Neural cell (in vitro differentiated cells): ENCODE measurements around the gene ZSWIM7. TPM values are rescaled to one million over a fixed set of nuclear protein-coding genes. Genes with fewer than 3 reads are reported as not detected.

ENCODE experiments used
- H2AFZ ChIP-seq: fragments of 200-600, 300-800 bp; sonication (generic), shearing (Covaris generic); 2 replicates; pipeline ENCODE4 v1.6.0; 2014; ENCODE audit warnings: low read depth, mild to moderate bottlenecking, antibody characterized with exemption, low read length, moderate library complexity
- H3F3A ChIP-seq: fragments of 200-600 bp; shearing (Covaris generic); 2 replicates; pipeline ENCODE4 v1.6.1; 2016; ENCODE audit warnings: mild to moderate bottlenecking, moderate library complexity, mixed read lengths, antibody characterized with exemption, low read length; ENCODE audit not compliant: insufficient read depth, poor library complexity, severe bottlenecking
- H3K27ac ChIP-seq: fragments of 200-600, 300-800 bp; sonication (generic), shearing (Covaris generic); 2 replicates; pipeline ENCODE4 v1.5.1; 2014; ENCODE audit warnings: mild to moderate bottlenecking, low read length, moderate library complexity
- H3K27me3 ChIP-seq: fragments of 300-800, 200-600 bp; sonication (generic), shearing (Covaris generic); 2 replicates; pipeline ENCODE4 v1.6.0; 2014; ENCODE audit warnings: mild to moderate bottlenecking, low read depth, low read length, moderate library complexity; ENCODE audit not compliant: insufficient read depth
- H3K36me3 ChIP-seq: fragments of 300-800, 200-600 bp; sonication (generic), shearing (Covaris generic); 2 replicates; pipeline ENCODE4 v1.5.1; 2014; ENCODE audit warnings: mild to moderate bottlenecking, antibody characterized with exemption, low read length, moderate library complexity; ENCODE audit not compliant: insufficient read depth
- H3K4me2 ChIP-seq: fragments of 300-800, 200-600 bp; sonication (generic), shearing (Covaris generic); 2 replicates; pipeline ENCODE4 v1.6.0; 2014; ENCODE audit warnings: mild to moderate bottlenecking, low read length
- H3K4me3 ChIP-seq: fragments of 300-800, 200-600 bp; sonication (generic), shearing (Covaris generic); 2 replicates; pipeline ENCODE4 v1.5.1; 2014; ENCODE audit warnings: mild to moderate bottlenecking, low read length, moderate library complexity
- H3K79me2 ChIP-seq: fragments of 200-600 bp; shearing (Covaris generic); replicated peaks from 2 replicates; pipeline ENCODE4 v1.6.0; 2014; ENCODE audit warnings: mild to moderate bottlenecking, low read length, moderate library complexity; ENCODE audit not compliant: insufficient read depth
- H3K9ac ChIP-seq: fragments of 300-800, 200-600 bp; sonication (generic), shearing (Covaris generic); 2 replicates; pipeline ENCODE4 v1.6.1; 2016; ENCODE audit warnings: mild to moderate bottlenecking, low read length, mixed read lengths
- H3K9me2 ChIP-seq: fragments of 200-600 bp; shearing (Covaris generic); 2 replicates; pipeline ENCODE4 v1.6.1; 2016; ENCODE audit warnings: mild to moderate bottlenecking, low read length, mixed read lengths; ENCODE audit not compliant: insufficient read depth
- H3K9me3 ChIP-seq: fragments of 200-600, 300-800 bp; sonication (generic), shearing (Covaris generic); 2 replicates; pipeline ENCODE4 v1.6.1; 2016; ENCODE audit warnings: mild to moderate bottlenecking, mixed run types, low read length, moderate library complexity, mixed read lengths
- H4K20me1 ChIP-seq: fragments of 200-600 bp; shearing (Covaris generic); 2 replicates; pipeline ENCODE4 v1.6.1; 2016; ENCODE audit warnings: mild to moderate bottlenecking, mixed run types; ENCODE audit not compliant: insufficient read depth
- CTCF ChIP-seq: fragments of 450-650 bp; IDR thresholded peaks from 2 replicates; pipeline ENCODE4 v1.5.1; 2014; ENCODE audit warnings: antibody characterized with exemption, mild to moderate bottlenecking, moderate library complexity; ENCODE audit not compliant: poor library complexity, severe bottlenecking
- EP300 ChIP-seq: fragments of 450-650 bp; conservative IDR thresholded peaks from 2 replicates; pipeline ENCODE4 v1.6.1; 2014; ENCODE audit warnings: antibody characterized with exemption, mild to moderate bottlenecking, moderate library complexity; ENCODE audit not compliant: poor library complexity, severe bottlenecking
- EZH2 ChIP-seq: fragments of 200-600, 300-800 bp; shearing (Covaris generic), sonication (generic); IDR thresholded peaks from 2 replicates; pipeline ENCODE4 v1.6.1; 2014; ENCODE audit warnings: antibody characterized with exemption, low read length, borderline replicate concordance, mild to moderate bottlenecking; ENCODE audit not compliant: insufficient read depth, poor library complexity, severe bottlenecking
- MXI1 ChIP-seq: fragments of 450-650 bp; conservative IDR thresholded peaks from 2 replicates; pipeline ENCODE4 v1.6.1; 2014; ENCODE audit warnings: antibody characterized with exemption, mild to moderate bottlenecking; ENCODE audit not compliant: poor library complexity, severe bottlenecking
- POLR2AphosphoS5 ChIP-seq: IDR thresholded peaks from 2 replicates; pipeline ENCODE4 v1.6.1; 2012
- REST ChIP-seq: IDR thresholded peaks from 2 replicates; pipeline ENCODE4 v1.6.1; 2012; ENCODE audit warnings: borderline replicate concordance
- SMC3 ChIP-seq: fragments of 450-650 bp; conservative IDR thresholded peaks from 2 replicates; pipeline ENCODE4 v1.6.1; 2014; ENCODE audit warnings: antibody characterized with exemption, mild to moderate bottlenecking, moderate library complexity; ENCODE audit not compliant: poor library complexity
- TAF1 ChIP-seq: IDR thresholded peaks from 2 replicates; pipeline ENCODE4 v1.6.1; 2012; ENCODE audit warnings: low read depth
- polyA plus RNA-seq: library from polyadenylated mRNA; depleted of rRNA; stranded (reverse); fragments of >200 nt; gene quantifications from 2 replicates; pipeline ENCODE4 v1.2.3, GENCODE V29; 2014

The ZSWIM7 gene
- polyA plus RNA-seq, 1 donor from 2014 or later = 34.0 TPM

- H3K9me3 ChIP-seq = no peaks in the 10 kb centered on the region
- no peak overlapping the region for H2AFZ ChIP-seq
- no peaks in the 10 kb centered on the region for H3K79me2 ChIP-seq
- no peaks in the 10 kb centered on the region for H4K20me1 ChIP-seq
- H3K4me3 ChIP-seq = no peak overlapping the region
- H3K27me3 ChIP-seq = no peaks in the 10 kb centered on the region
- no peaks in the 10 kb centered on the region for H3F3A ChIP-seq
- H3K27ac ChIP-seq = no peak overlapping the region
- H3K36me3 ChIP-seq = no peaks in the 10 kb centered on the region
- TF ChIP-seq POLR2AphosphoS5 = no peak
- no peak for TF ChIP-seq SMC3
- TF ChIP-seq EP300 = no peak
- TF ChIP-seq MXI1 = no peak
- TF ChIP-seq TAF1 = no peak
- TF ChIP-seq CTCF = no peak
- no peak overlapping the region for H3K4me2 ChIP-seq
- no peaks in the 10 kb centered on the region for H3K9me2 ChIP-seq
- H3K9ac ChIP-seq = no peak overlapping the region
These were observed 45.3 kb downstream of the ZSWIM7 start for GRCh38 chr17:15954222-15954621.

- Histone ChIP-seq H3K9me3 (no peaks in the 10 kb centered on the region), H3K9me2 (no peaks in the 10 kb centered on the region), H3K9ac (no peak overlapping the region), H3K27ac (no peak overlapping the region), H3K4me3 (no peak overlapping the region), H3K36me3 (no peaks in the 10 kb centered on the region), H4K20me1 (no peaks in the 10 kb centered on the region), H3K27me3 (no peaks in the 10 kb centered on the region), H3K4me2 (no peak overlapping the region), H3F3A (no peaks in the 10 kb centered on the region), H3K79me2 (no peaks in the 10 kb centered on the region), H2AFZ (no peak overlapping the region)
- TF ChIP-seq EZH2 = no peak
- peak; percentile 38 for TF ChIP-seq REST
These were observed 46.4 kb downstream of the ZSWIM7 start for GRCh38 chr17:15952916-15953790.
